ENCODE measurements around the gene HTR6.
A peak's percentile ranks its signal among the peaks of the same experiment; 100 is the strongest.

Gene HTR6

GRCh38 chr1:19676438-19676922, 11.8 kb downstream of the HTR6 start:
- no peak overlapping the region for H3K4me3 ChIP-seq (ENCODE audit: low read depth, low read length)
- TF ChIP-seq CTCF (IDR thresholded peaks at IDR 0.05; ENCODE audit: insufficient read depth, low read depth, low read length, missing control alignments): no peak
- peak; percentile 27 for DNase-seq (ENCODE audit: low read depth)

GRCh38 chr1:19678493-19678892, 13.8 kb downstream of the HTR6 start:
- no peak for DNase-seq (ENCODE audit: low read depth)
- TF ChIP-seq CTCF (IDR thresholded peaks at IDR 0.05; ENCODE audit: insufficient read depth, low read depth, low read length, missing control alignments): no peak
- H3K4me3 ChIP-seq (ENCODE audit: low read depth, low read length): no peak overlapping the region

- no peak for TF ChIP-seq CTCF (IDR thresholded peaks at IDR 0.05; ENCODE audit: insufficient read depth, low read depth, low read length, missing control alignments)
- no peak overlapping the region for H3K4me3 ChIP-seq (ENCODE audit: low read depth, low read length)
These were observed 14.3 kb downstream of the HTR6 start for GRCh38 chr1:19678931-19679453.

GRCh38 chr1:19679691-19680090, 15.0 kb downstream of the HTR6 start:
- TF ChIP-seq CTCF (IDR thresholded peaks at IDR 0.05; ENCODE audit: insufficient read depth, low read depth, low read length, missing control alignments): no peak
- DNase-seq (ENCODE audit: low read depth): no peak
- H3K4me3 ChIP-seq (ENCODE audit: low read depth, low read length): no peak overlapping the region

More at GRCh38 chr1:19678931-19679453, 14.3 kb downstream of the HTR6 start:
- no peak for DNase-seq (ENCODE audit: low read depth)

GRCh38 chr1:19680644-19681043, 16.0 kb downstream of the HTR6 start:
- H3K4me3 ChIP-seq (ENCODE audit: low read depth, low read length): no peak overlapping the region
- DNase-seq (ENCODE audit: low read depth): no peak
- no peak for TF ChIP-seq CTCF (IDR thresholded peaks at IDR 0.05; ENCODE audit: insufficient read depth, low read depth, low read length, missing control alignments)

- no peak for DNase-seq (ENCODE audit: low read depth)
- no peak overlapping the region for H3K4me3 ChIP-seq (ENCODE audit: low read depth, low read length)
- no peak for TF ChIP-seq CTCF (IDR thresholded peaks at IDR 0.05; ENCODE audit: insufficient read depth, low read depth, low read length, missing control alignments)
These were observed 17.6 kb downstream of the HTR6 start for GRCh38 chr1:19682257-19682656.

GRCh38 chr1:19682901-19683300, 18.2 kb downstream of the HTR6 start:
- H3K4me3 ChIP-seq (ENCODE audit: low read depth, low read length): no peak overlapping the region

More at GRCh38 chr1:19682901-19683300, 18.2 kb downstream of the HTR6 start:
- no peak for TF ChIP-seq CTCF (IDR thresholded peaks at IDR 0.05; ENCODE audit: insufficient read depth, low read depth, low read length, missing control alignments)
- no peak for DNase-seq (ENCODE audit: low read depth)

Measured in GM12865 (cell line).